H1 (cell line): ENCODE measurements around the gene MKRN1. TPM values are rescaled to one million over a fixed set of nuclear protein-coding genes. Genes with fewer than 3 reads are reported as not detected.

Source experiments
- CTCF ChIA-PET: fragments of 300-600 bp; sonication (Branson Sonifier 250); formaldehyde crosslinking; loops from one replicate; lab custom pipeline; 2021; ENCODE audit not compliant: partially characterized antibody; lab: Charles Lee
- POLR2A ChIA-PET: fragments of 300-600 bp; sonication (Branson Sonifier 250); formaldehyde crosslinking; loops from one replicate; lab custom pipeline; 2021; ENCODE audit warnings: inconsistent platforms; ENCODE audit not compliant: partially characterized antibody; lab: Charles Lee
- DNase-seq, 2 experiments: peaks; one replicate each; pipeline versions ENCODE4 v3.0.0 to v3.0.0-alpha.2; 2010 to 2022; ENCODE audit warnings: low spot score in 2 of 2, low read depth in 1 of 2, mixed read lengths in 1 of 2
- FAIRE-seq: peaks from 2 replicates; lab custom pipeline; 2011; peaks lifted over from hg19 to GRCh38; lab: Jason Lieb, UNC
- H2AFZ ChIP-seq: 2 replicates; pipeline ENCODE4 v1.8.1; 2012; ENCODE audit warnings: low read length, inconsistent platforms
- H2AK5ac ChIP-seq: 2 replicates; pipeline ENCODE4 v1.6.1; 2013; ENCODE audit warnings: low read depth, low read length
- H2BK120ac ChIP-seq: replicated peaks from 2 replicates; pipeline ENCODE3; 2013; ENCODE audit warnings: low read depth, low read length, inconsistent platforms
- H2BK12ac ChIP-seq: 2 replicates; pipeline ENCODE4 v1.6.1; 2013; ENCODE audit warnings: low read depth, low read length
- H2BK15ac ChIP-seq: 2 replicates; pipeline ENCODE4 v1.6.1; 2013; ENCODE audit warnings: low read length
- H2BK20ac ChIP-seq: 2 replicates; pipeline ENCODE4 v1.6.1; 2013; ENCODE audit warnings: low read length
- H2BK5ac ChIP-seq: 2 replicates; pipeline ENCODE4 v1.6.1; 2013; ENCODE audit warnings: low read depth, low read length
- H3K14ac ChIP-seq: 2 replicates; pipeline ENCODE4 v1.6.1; 2013; ENCODE audit warnings: inconsistent platforms; ENCODE audit not compliant: insufficient read length
- H3K18ac ChIP-seq: 2 replicates; pipeline ENCODE4 v1.6.1; 2013; ENCODE audit warnings: low read length; ENCODE audit errors: extremely low read depth
- H3K23ac ChIP-seq: 2 replicates; pipeline ENCODE4 v1.6.1; 2013; ENCODE audit warnings: inconsistent platforms; ENCODE audit not compliant: insufficient read length
- H3K23me2 ChIP-seq: 2 replicates; pipeline ENCODE4 v1.6.1; 2013; ENCODE audit warnings: low read depth, low read length
- H3K27ac ChIP-seq: 2 replicates; pipeline ENCODE4 v1.6.1; 2011; ENCODE audit warnings: low read depth, low read length, inconsistent platforms
- H3K27me3 ChIP-seq, 4 experiments: replicated peaks in 1 of 4; 1 replicate in 1 of 4; 2 replicates in 3 of 4; pipeline versions ENCODE4 v1.6.1 to v1.8.1; 2011 to 2013; ENCODE audit warnings: low read length in 3 of 4, mild to moderate bottlenecking in 3 of 4, inconsistent platforms in 2 of 4, mixed read lengths in 2 of 4, moderate library complexity in 1 of 4; ENCODE audit not compliant: control insufficient read depth in 3 of 4, insufficient read depth in 3 of 4; ENCODE audit errors: extremely low read depth in 1 of 4
- H3K36me3 ChIP-seq, 4 experiments: 2 replicates each; pipeline versions ENCODE4 v1.6.1 to v1.8.1; 2011 to 2013; ENCODE audit warnings: mild to moderate bottlenecking in 4 of 4, low read length in 3 of 4, moderate library complexity in 2 of 4, control low read depth in 1 of 4, inconsistent platforms in 1 of 4; ENCODE audit not compliant: insufficient read depth in 4 of 4, control insufficient read depth in 2 of 4
- H3K4ac ChIP-seq: replicated peaks from 2 replicates; pipeline ENCODE3; 2013; ENCODE audit warnings: low read length, low read depth, mixed read lengths, inconsistent platforms; ENCODE audit not compliant: insufficient read length
- H3K4me1 ChIP-seq, 4 experiments: replicated peaks in 1 of 4; 1 replicate in 1 of 4; 2 replicates in 3 of 4; pipeline versions ENCODE4 v1.6.1 to v1.8.1; 2011 to 2013; ENCODE audit warnings: low read length in 3 of 4, inconsistent platforms in 2 of 4, mixed read lengths in 1 of 4; ENCODE audit not compliant: insufficient read depth in 4 of 4, control insufficient read depth in 3 of 4
- H3K4me2 ChIP-seq, 2 experiments: 2 replicates each; pipeline versions ENCODE4 v1.6.1 to v1.8.1; 2011 to 2013; ENCODE audit warnings: low read depth in 2 of 2, low read length in 2 of 2, control low read depth in 1 of 2, inconsistent platforms in 1 of 2, mild to moderate bottlenecking in 1 of 2; ENCODE audit not compliant: insufficient read depth in 1 of 2
- H3K4me3 ChIP-seq, 4 experiments: fragments of 200-600, 300-600 bp in 1 of 4; sonication (generic), shearing (Covaris generic), sonication (Bioruptor Twin) in 1 of 4; 2 replicates each; pipeline versions ENCODE4 v1.5.1 to v1.8.1; 2011 to 2016; ENCODE audit warnings: low read length in 4 of 4, low read depth in 3 of 4, control low read depth in 2 of 4, inconsistent platforms in 2 of 4, mild to moderate bottlenecking in 2 of 4, mixed read lengths in 1 of 4, moderate library complexity in 1 of 4; ENCODE audit not compliant: insufficient read depth in 2 of 4; ENCODE audit errors: extremely low read depth in 1 of 4
- H3K56ac ChIP-seq: replicated peaks from 2 replicates; pipeline ENCODE3; 2013; ENCODE audit warnings: low read depth, mild to moderate bottlenecking, mixed read lengths, low read length, inconsistent platforms; ENCODE audit not compliant: insufficient read length
- H3K79me1 ChIP-seq: 2 replicates; pipeline ENCODE4 v1.6.1; 2013; ENCODE audit warnings: low read depth, low read length, control low read depth
- H3K79me2 ChIP-seq, 2 experiments: 2 replicates each; pipeline versions ENCODE4 v1.6.1 to v1.8.1; 2012 to 2013; ENCODE audit warnings: low read length in 2 of 2, mild to moderate bottlenecking in 2 of 2, inconsistent platforms in 1 of 2; ENCODE audit not compliant: insufficient read depth in 2 of 2, control insufficient read depth in 1 of 2
- H3K9ac ChIP-seq, 4 experiments: replicated peaks in 1 of 4; 1 replicate in 1 of 4; 2 replicates in 3 of 4; pipeline versions ENCODE4 v1.6.1 to v1.8.1; 2011 to 2013; ENCODE audit warnings: low read depth in 3 of 4, low read length in 3 of 4, control low read depth in 2 of 4, mild to moderate bottlenecking in 2 of 4, moderate library complexity in 2 of 4, inconsistent platforms in 1 of 4; ENCODE audit errors: extremely low read depth in 1 of 4
- H3K9me3 ChIP-seq, 2 experiments: 2 replicates each; pipeline versions ENCODE4 v1.6.1 to v1.8.1; 2012 to 2013; ENCODE audit warnings: mild to moderate bottlenecking in 2 of 2, moderate library complexity in 2 of 2, control low read depth in 1 of 2, inconsistent platforms in 1 of 2, low read depth in 1 of 2, low read length in 1 of 2, mixed read lengths in 1 of 2; ENCODE audit not compliant: insufficient read depth in 2 of 2
- H4K20me1 ChIP-seq, 2 experiments: replicated peaks in 1 of 2; 2 replicates each; pipeline versions ENCODE3 to v1.8.1; 2011 to 2013; ENCODE audit warnings: inconsistent platforms in 2 of 2, low read length in 2 of 2, mild to moderate bottlenecking in 1 of 2; ENCODE audit not compliant: insufficient read depth in 2 of 2, control insufficient read depth in 1 of 2
- H4K5ac ChIP-seq: 2 replicates; pipeline ENCODE4 v1.6.1; 2013; ENCODE audit warnings: low read length, low read depth, mixed read lengths, inconsistent platforms; ENCODE audit not compliant: insufficient read length
- H4K8ac ChIP-seq: 2 replicates; pipeline ENCODE4 v1.8.0; 2013; ENCODE audit warnings: mild to moderate bottlenecking, moderate library complexity, low read length, inconsistent platforms; ENCODE audit not compliant: insufficient read depth; ENCODE audit errors: extremely low read depth
- H4K91ac ChIP-seq: replicated peaks from 2 replicates; pipeline ENCODE3; 2013; ENCODE audit warnings: low read length, mixed read lengths, inconsistent platforms; ENCODE audit not compliant: insufficient read length
- GABPA ChIP-seq: IDR thresholded peaks from 2 replicates; pipeline ENCODE4 v1.6.1; 2011; ENCODE audit warnings: mild to moderate bottlenecking, low read length, moderate library complexity, borderline replicate concordance; ENCODE audit not compliant: insufficient read depth
- JUN ChIP-seq: IDR thresholded peaks from 2 replicates; pipeline ENCODE4 v1.6.1; 2011; ENCODE audit warnings: low read depth, mild to moderate bottlenecking, improper control_type of control experiment, low read length
- NRF1 ChIP-seq: IDR thresholded peaks from 2 replicates; pipeline ENCODE4 v1.6.1; 2011; ENCODE audit warnings: mild to moderate bottlenecking, low read depth, low read length, improper control_type of control experiment
- RAD21 ChIP-seq, 2 experiments: IDR thresholded peaks in 1 of 2; conservative IDR thresholded peaks in 1 of 2; 2 replicates each; pipeline ENCODE4 v1.6.1; 2011; ENCODE audit warnings: low read depth in 2 of 2, low read length in 2 of 2, improper control_type of control experiment in 1 of 2, inconsistent platforms in 1 of 2, mild to moderate bottlenecking in 1 of 2, moderate library complexity in 1 of 2
- SIN3A ChIP-seq, 2 experiments: IDR thresholded peaks in 1 of 2; conservative IDR thresholded peaks in 1 of 2; 2 replicates each; pipeline ENCODE4 v1.6.1; 2011 to 2012; ENCODE audit warnings: low read length in 2 of 2, improper control_type of control experiment in 1 of 2, low read depth in 1 of 2, mild to moderate bottlenecking in 1 of 2
- SRF ChIP-seq: IDR thresholded peaks from 2 replicates; pipeline ENCODE4 v1.6.1; 2011; ENCODE audit warnings: mild to moderate bottlenecking, low read depth, low read length, moderate library complexity
- WGBS, 2 experiments: shearing (Covaris generic) in 1 of 2; methylation state at CpG; one replicate each; pipeline versions ENCODE4 v1.1.6 to v1.1.7; 2013 to 2015; ENCODE audit warnings: low lambda C conversion rate in 2 of 2, mixed read lengths in 2 of 2, inconsistent platforms in 1 of 2, low coverage in 1 of 2, missing lambda C conversion rate in 1 of 2; ENCODE audit not compliant: insufficient replicate concordance in 2 of 2, insufficient coverage in 1 of 2, insufficient read length in 1 of 2; ENCODE audit errors: extremely low coverage in 1 of 2, missing lambda C conversion rate in 1 of 2; 5-methylcytosine and 5-hydroxymethylcytosine counted together
- polyA plus RNA-seq, 7 experiments: library from polyadenylated mRNA; depleted of rRNA in 3 of 7; stranded (reverse) in 5 of 7; unstranded in 2 of 7; fragments of >200 nt in 5 of 7; fragments of 200-250 nt in 2 of 7; gene quantifications; 1 replicate in 5 of 7; 2 replicates in 1 of 7; 4 replicates in 1 of 7; pipeline versions ENCODE4 v1.2.1 to v1.2.3, GENCODE V29; 2011 to 2013; ENCODE audit warnings: missing spikeins in 2 of 7, mixed read lengths in 2 of 7
- total RNA-seq: library from RNA; stranded (reverse); fragmentation: NEBNext Ultra II Directional; extraction: Animal tissue kit (Norgen Biotek cat#: 25700); gene quantifications from 2 replicates; pipeline ENCODE4 v1.2.1, GENCODE V29; 2021

MKRN1 gene
- total and polyA plus RNA-seq, 2 of the 8 experiments (the other 6 are each of a cell fraction or from before 2014, with no cell fraction given) = 46.2 to 99.6 TPM

DNA sequence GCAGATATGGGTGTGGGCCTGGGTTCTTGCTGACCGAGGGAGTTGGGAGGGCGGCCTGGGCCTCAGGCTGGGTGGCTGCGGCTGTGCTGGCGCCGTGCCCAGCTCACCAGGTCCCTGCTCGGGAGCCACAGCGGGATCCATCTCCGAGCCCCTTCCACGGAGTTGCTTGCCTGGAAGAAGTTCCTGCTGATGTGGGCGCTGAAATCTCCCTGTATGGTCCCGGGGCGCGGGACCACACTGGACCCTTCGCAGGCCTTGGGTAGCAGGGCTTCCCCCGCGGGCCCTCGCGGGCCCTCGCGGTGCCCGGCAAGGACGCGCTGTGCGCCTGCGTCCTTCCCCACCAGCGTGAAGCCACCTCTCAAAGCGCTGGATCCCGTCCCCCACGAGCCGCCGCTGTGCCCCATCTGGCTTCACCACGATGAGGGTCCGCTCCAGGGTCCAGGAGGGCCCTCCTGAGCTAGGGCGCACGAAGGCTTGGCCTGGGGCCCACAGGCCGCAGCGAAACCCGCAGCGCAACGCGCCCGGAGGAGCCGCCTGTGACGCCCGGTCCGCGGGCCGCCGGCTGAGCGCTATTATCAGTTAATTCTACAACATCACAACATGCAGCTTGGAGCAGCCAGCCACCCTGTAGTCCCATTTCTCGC is 43.9 kb downstream of the MKRN1 start:
- TF ChIP-seq SIN3A (conservative IDR thresholded peaks at IDR 0.05 in 1 of 2, IDR thresholded peaks at IDR 0.05 in 1 of 2; ENCODE audit: low read depth in 1 of 2, low read length in 2 of 2) (no peak), JUN (no peak), GABPA (0 out of 2 replicates have a peak, but pooled peaks have one; percentile 34), SRF (no peak), NRF1 (no peak), RAD21 (IDR thresholded peaks at IDR 0.05 in 1 of 2, conservative IDR thresholded peaks at IDR 0.05 in 1 of 2; ENCODE audit: low read depth in 2 of 2, low read length in 2 of 2) (no peak)
- Histone ChIP-seq H2BK5ac (no peak overlapping the region), H2BK12ac (peak overlapping the region; percentile 68; the same call in 1 of the 2 replicates), H3K23ac (no peak overlapping the region), H4K8ac (peak overlapping the region; percentile 75; the same call in 1 of the 2 replicates), H3K79me2 (no peaks in the 10 kb centered on the region), H3K4me1 (no peaks in the 10 kb centered on the region), H3K27ac (no peak overlapping the region), H4K5ac (no peak overlapping the region), H4K20me1 (no peaks in the 10 kb centered on the region), H2BK20ac (no peak overlapping the region), H3K23me2 (no peaks in the 10 kb centered on the region), H3K4me2 (no peak overlapping the region), H3K56ac (no peak overlapping the region), H3K36me3 (no peaks in the 10 kb centered on the region), H3K18ac (no peak overlapping the region; the same call in 1 of the 2 replicates), H3K14ac (no peak overlapping the region), H3K9ac (no peak overlapping the region), H3K79me1 (no peaks in the 10 kb centered on the region), H2AK5ac (no peak overlapping the region), H2AFZ (peak overlapping the region; percentile 50; the same call in 1 of the 2 replicates), H3K9me3 (peaks cover 0 to 3% of the 10 kb centered on the region in 2 experiments; a peak in 1 of 4 replicates), H2BK15ac (no peak overlapping the region), H3K27me3 (no peaks in the 10 kb centered on the region), H2BK120ac (no peak overlapping the region), H3K4ac (no peak overlapping the region), H4K91ac (no peak overlapping the region), H3K4me3 (no peak overlapping the region)
- FAIRE-seq = no peak
- ChIA-PET CTCF (interaction anchor here (1.7 to 2.8 kb wide), 3 partner anchors 8 to 11 kb away, joined by 5 to 11 read pairs (median 8); no protein-coding TSS in a partner anchor), POLR2A (interaction anchor here (1.2 kb wide), 1 partner anchor 9 kb away, joined by 3 read pairs; no protein-coding TSS in a partner anchor)
- 90% methylated on average over 46 of the region's 51 CpGs; no CpG with 5 or more reads in 1 of the 2 experiments for WGBS, 2 experiments
- DNase-seq = peak in 1 of 2 experiments; percentile 60
